Psoas muscle (tissue), 8 donors: ENCODE data around the gene WNT3A. TPM values are rescaled to one million over a fixed set of nuclear protein-coding genes. Genes with fewer than 3 reads are reported as not detected.

ENCODE experiments used
- ATAC-seq, 4 donors: fragments of 200-7000 bp; cut with Tn5 transposase; one replicate each; pipeline ENCODE4 v1.9.1; 2020; ENCODE audit warnings: moderate library complexity in 3 of 4, mild to moderate bottlenecking in 2 of 4
- DNase-seq, 2 donors: peaks; one replicate each; pipeline ENCODE4 v3.0.0-alpha.2; 2020
- H3K27ac ChIP-seq: fragments of 200-600 bp; one replicate; pipeline ENCODE4 v1.8.0; 2022
- H3K27me3 ChIP-seq, 3 donors: fragments of 200-600 bp in 1 of 3; one replicate each; pipeline versions ENCODE4 v1.6.1 to v1.8.0; 2013 to 2022; ENCODE audit warnings: low read length in 2 of 3, mild to moderate bottlenecking in 2 of 3, moderate library complexity in 1 of 3; ENCODE audit not compliant: insufficient read depth in 3 of 3
- H3K36me3 ChIP-seq, 2 donors: fragments of 200-600 bp in 1 of 2; one replicate each; pipeline versions ENCODE4 v1.6.1 to v1.8.0; 2013 to 2022; ENCODE audit warnings: low read depth in 1 of 2, mild to moderate bottlenecking in 1 of 2, moderate library complexity in 1 of 2; ENCODE audit not compliant: insufficient read depth in 1 of 2
- H3K4me1 ChIP-seq: fragments of 200-600 bp; one replicate; pipeline ENCODE4 v1.8.0; 2022
- H3K4me3 ChIP-seq: fragments of 200-600 bp; one replicate; pipeline ENCODE4 v1.8.0; 2022; ENCODE audit warnings: mild to moderate bottlenecking
- H3K9me3 ChIP-seq: fragments of 200-600 bp; one replicate; pipeline ENCODE4 v1.8.0; 2022
- CTCF ChIP-seq: fragments of 200-600 bp; IDR thresholded peaks from one replicate; pipeline ENCODE4 v1.8.0; 2022; ENCODE audit warnings: antibody characterized with exemption
- WGBS, 3 donors: extraction: QIAGEN DNeasy Blood & Tissue Kit; methylation state at CpG; one replicate each; pipeline versions ENCODE4 v1.1.6 to v1.1.7; 2013; 5-methylcytosine and 5-hydroxymethylcytosine counted together
- intact Hi-C, 2 donors: fragments of 100-400 bp; cut with DNase I; formaldehyde crosslinking; loops; one replicate each; pipeline versions ENCODE4 v1.11.0 to v1.14.2; 2022
- polyA plus RNA-seq, 3 donors: library from polyadenylated mRNA; stranded (reverse); fragments of 200-250 nt; gene quantifications; one replicate each; pipeline ENCODE4 v1.2.3, GENCODE V29; 2013
- total RNA-seq, 4 donors: library from RNA; stranded (reverse); fragmentation: NEBNext Ultra II Directional in 2 of 4; extraction: Animal tissue kit (Norgen Biotek cat#: 25700) in 2 of 4; gene quantifications; one replicate each; pipeline versions ENCODE4 v1.2.1 to v1.2.4, GENCODE V29; 2021 to 2023
- donor health status: healthy with polysubstance abuse.
- donor health status: DM: no; HTN: no; CAD: no; lungs with moderate emphysema.
- donor health status: Bipolar disorder and iron deficiency.
- donor health status: healthy.
- donor health status: DM: yes; HTN: yes; CAD: no.
- donor health status: DM: no; HTN: no; CAD: no.
- donor health status: DM: no; HTN: no; CAD: no.
- donor health status: DM: yes; HTN: yes; CAD: no.

Gene WNT3A
- total and polyA plus RNA-seq, 7 donors, result not detected

- peak in 1 of 2 donors; percentile 26 for DNase-seq
- TF ChIP-seq CTCF, result no peak
- no peaks in the 10 kb centered on the region for H3K4me1 ChIP-seq
- ATAC-seq, result no peak
- H3K4me3 ChIP-seq, result no peak overlapping the region
- intact Hi-C loops, result no loop called here
- 86 to 88% (median 88%) methylated on average over 15 to 16 of the region's 16 CpGs for WGBS, 3 donors
- no peak overlapping the region for H3K27ac ChIP-seq
- peaks cover 5% of the 10 kb centered on the region for H3K9me3 ChIP-seq
- H3K36me3 ChIP-seq, result no peaks in the 10 kb centered on the region
- peaks cover 0 to 54% (median 20%) of the 10 kb centered on the region in 3 donors for H3K27me3 ChIP-seq
Measured at GRCh38 chr1:228034954-228035837, 28.4 kb downstream of the WNT3A start.

GRCh38 chr1:228035844-228036243 is 29.0 kb downstream of the WNT3A start:
- intact Hi-C loops, result no loop called here
- peak in 1 of 2 donors; percentile 15 for DNase-seq
- Histone ChIP-seq H3K4me1 (no peaks in the 10 kb centered on the region), H3K36me3 (no peaks in the 10 kb centered on the region), H3K27ac (no peak overlapping the region), H3K27me3 (peaks cover 0 to 53% (median 20%) of the 10 kb centered on the region in 3 donors), H3K4me3 (no peak overlapping the region), H3K9me3 (peaks cover 5% of the 10 kb centered on the region)
- TF ChIP-seq CTCF, result no peak
- no peak for ATAC-seq
- 63 to 87% (median 83%) methylated on average over 4 to 5 of the region's 5 CpGs for WGBS, 3 donors

GRCh38 chr1:228036701-228037231 is 30.0 kb downstream of the WNT3A start:
- TF ChIP-seq CTCF, result no peak
- no peak overlapping the region for H3K27ac ChIP-seq
- peak in 1 of 2 donors; percentile 36 for DNase-seq
- peaks cover 5% of the 10 kb centered on the region for H3K9me3 ChIP-seq
- H3K4me1 ChIP-seq, result no peaks in the 10 kb centered on the region
- intact Hi-C loops, result no loop called here
- WGBS, 3 donors, result 78 to 87% (median 78%) methylated on average over 6 to 8 of the region's 8 CpGs
- no peak for ATAC-seq
- H3K36me3 ChIP-seq, result no peaks in the 10 kb centered on the region
- no peak overlapping the region for H3K4me3 ChIP-seq
- H3K27me3 ChIP-seq, result peaks cover 0 to 52% (median 20%) of the 10 kb centered on the region in 3 donors

- TF ChIP-seq CTCF, result no peak
- H3K36me3 ChIP-seq, result no peaks in the 10 kb centered on the region
- peaks cover 5% of the 10 kb centered on the region for H3K9me3 ChIP-seq
- intact Hi-C loops, result no loop called here
- 9 to 12% (median 9%) methylated on average over 78 to 80 of the region's 80 CpGs for WGBS, 3 donors
- H3K27ac ChIP-seq, result no peak overlapping the region
- H3K27me3 ChIP-seq, result peaks cover 0 to 56% (median 20%) of the 10 kb centered on the region in 3 donors
- H3K4me1 ChIP-seq, result no peaks in the 10 kb centered on the region
- peak overlapping the region; percentile 46 for H3K4me3 ChIP-seq
- DNase-seq (peak in 1 of 2 donors; percentile 46), ATAC-seq (peak in 2 of 4 donors; percentile 37 to 48)
Measured at GRCh38 chr1:228037401-228038386, 30.9 kb downstream of the WNT3A start.
